Karpas-422 (cell line): ENCODE results near the gene FAM53B. TPM values are rescaled to one million over a fixed set of nuclear protein-coding genes. Genes with fewer than 3 reads are reported as not detected.
"Not testable (repeated sequence)": the region's sequence is repeated elsewhere in the genome, so short reads cannot be mapped to it uniquely, and the experiment has no call there.

Source experiments
- DNase-seq: peaks from one replicate; pipeline ENCODE4 v3.0.0-alpha.2; 2015
- H2AFZ ChIP-seq: fragments of 200-600 bp; sonication (generic); 2 replicates; pipeline ENCODE4 v1.6.1; 2014; ENCODE audit warnings: antibody characterized with exemption, low read length, mixed read lengths
- H3K27ac ChIP-seq: fragments of 200-600 bp; sonication (generic); 2 replicates; pipeline ENCODE4 v1.5.1; 2014; ENCODE audit warnings: mild to moderate bottlenecking, low read length, moderate library complexity
- H3K27me3 ChIP-seq: fragments of 200-600 bp; sonication (generic); 2 replicates; pipeline ENCODE4 v1.6.1; 2014; ENCODE audit warnings: low read length, mixed read lengths
- H3K36me3 ChIP-seq: fragments of 200-600 bp; sonication (generic); 2 replicates; pipeline ENCODE4 v1.6.1; 2014; ENCODE audit warnings: low read length, mixed read lengths; ENCODE audit not compliant: insufficient read depth
- H3K4me1 ChIP-seq: fragments of 200-600 bp; sonication (generic); 2 replicates; pipeline ENCODE4 v1.6.1; 2014; ENCODE audit warnings: mild to moderate bottlenecking, low read length, mixed read lengths
- H3K4me2 ChIP-seq: fragments of 200-600 bp; sonication (generic); 2 replicates; pipeline ENCODE4 v1.6.1; 2014; ENCODE audit warnings: low read length, low read depth, mild to moderate bottlenecking; ENCODE audit not compliant: poor library complexity, severe bottlenecking
- H3K4me3 ChIP-seq: fragments of 200-600 bp; sonication (generic); 2 replicates; pipeline ENCODE4 v1.5.1; 2014; ENCODE audit warnings: mild to moderate bottlenecking, antibody characterized with exemption, low read length, mixed read lengths
- H3K79me2 ChIP-seq: fragments of 200-600 bp; sonication (generic); 2 replicates; pipeline ENCODE4 v1.6.1; 2014; ENCODE audit warnings: mild to moderate bottlenecking, low read length, mixed read lengths
- H3K9ac ChIP-seq: fragments of 200-600 bp; sonication (generic); 2 replicates; pipeline ENCODE4 v1.6.0; 2014; ENCODE audit warnings: low read length
- H3K9me2 ChIP-seq: fragments of 200-600 bp; sonication (generic), shearing (Covaris generic); replicated peaks from 2 replicates; pipeline ENCODE4 v1.6.0; 2014; ENCODE audit warnings: mild to moderate bottlenecking, low read length, moderate library complexity; ENCODE audit not compliant: insufficient read depth
- H3K9me3 ChIP-seq: fragments of 300-700, 200-600 bp; sonication (generic); 2 replicates; pipeline ENCODE4 v1.6.1; 2014; ENCODE audit warnings: low read length, mixed read lengths
- H4K20me1 ChIP-seq: fragments of 200-600 bp; sonication (generic); 2 replicates; pipeline ENCODE4 v1.6.1; 2014; ENCODE audit warnings: mild to moderate bottlenecking, antibody characterized with exemption, low read length, low read depth; ENCODE audit not compliant: insufficient read depth
- total RNA-seq: library from RNA; depleted of rRNA; stranded (reverse); fragments of >200 nt; shearing (Covaris generic); gene quantifications from 2 replicates; pipeline ENCODE4 v1.2.3, GENCODE V29; 2014; ENCODE audit warnings: low replicate concordance

The FAM53B gene
- total RNA-seq, 1 experiment from 2014 or later = 72.5 TPM

GRCh38 chr10:124588736-124589490 lies 155.3 kb downstream of the FAM53B start:
- H3K9ac ChIP-seq = no peak overlapping the region
- no peak for DNase-seq
- H3K9me2 ChIP-seq = no peaks in the 10 kb centered on the region
- H2AFZ ChIP-seq = no peak overlapping the region
- no peaks in the 10 kb centered on the region for H3K9me3 ChIP-seq
- peaks cover 21% of the 10 kb centered on the region; the same call in 1 of the 2 replicates for H4K20me1 ChIP-seq
- peaks cover 78% of the 10 kb centered on the region for H3K79me2 ChIP-seq
- H3K36me3 ChIP-seq = peaks cover 10% of the 10 kb centered on the region
- no peak overlapping the region for H3K4me2 ChIP-seq
- H3K4me1 ChIP-seq = no peaks in the 10 kb centered on the region; the same call in 1 of the 2 replicates
- no peak overlapping the region for H3K27ac ChIP-seq
- no peak overlapping the region for H3K4me3 ChIP-seq
- no peaks in the 10 kb centered on the region for H3K27me3 ChIP-seq

DNA sequence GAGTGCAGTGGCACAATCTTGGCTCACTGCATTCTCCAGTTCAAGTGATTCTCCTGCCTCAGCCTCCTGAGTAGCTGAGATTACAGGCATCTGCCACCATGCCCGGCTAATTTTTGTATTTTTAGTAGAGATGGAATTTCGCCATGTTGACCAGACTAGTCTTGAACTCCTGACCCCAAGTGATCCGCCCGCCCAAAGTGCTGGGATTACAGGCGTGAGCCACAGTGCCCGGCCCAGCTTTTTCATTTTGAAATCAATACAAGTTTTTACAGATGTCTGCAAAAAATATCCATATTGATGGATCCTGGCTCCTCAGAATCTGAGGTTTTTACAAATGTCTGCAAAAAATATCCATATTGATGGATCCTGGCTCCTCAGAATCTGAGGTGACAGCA lies 155.8 kb downstream of the FAM53B start:
- peaks cover 16% of the 10 kb centered on the region for H3K36me3 ChIP-seq
- H4K20me1 ChIP-seq = peaks cover 16% of the 10 kb centered on the region; the same call in 1 of the 2 replicates
- H3K9me3 ChIP-seq, H3K27me3 ChIP-seq, H3K9ac ChIP-seq, H3K4me2 ChIP-seq, H3K4me3 ChIP-seq, DNase-seq, H3K27ac ChIP-seq, H3K9me2 ChIP-seq, H2AFZ ChIP-seq, H3K4me1 ChIP-seq: not testable (repeated sequence)
- H3K79me2 ChIP-seq = peaks cover 80% of the 10 kb centered on the region

DNA sequence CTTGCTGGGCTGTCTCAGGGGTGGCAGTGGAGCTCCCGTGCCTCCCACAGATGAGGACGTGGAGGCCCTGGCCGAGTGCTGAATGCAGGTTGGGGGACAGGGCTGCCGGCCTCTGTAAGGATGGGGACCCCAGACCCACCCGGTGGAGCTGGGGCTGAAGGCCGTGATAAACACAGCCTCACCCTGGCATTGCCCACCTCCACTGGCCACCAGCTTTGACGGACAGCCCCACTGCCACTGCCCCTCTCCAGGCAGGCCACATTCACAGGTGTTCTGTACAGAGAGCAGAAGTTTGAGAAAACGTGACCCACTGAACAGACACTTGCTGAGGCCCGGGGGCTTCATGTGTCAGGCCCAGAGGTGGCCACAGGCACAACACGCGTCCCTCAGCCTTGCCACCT lies 156.4 kb downstream of the FAM53B start:
- Histone ChIP-seq H3K4me1 (no peaks in the 10 kb centered on the region; the same call in 1 of the 2 replicates), H3K27ac (no peak overlapping the region), H3K4me2 (no peak overlapping the region), H3K9ac (no peak overlapping the region), H3K36me3 (peaks cover 21% of the 10 kb centered on the region), H2AFZ (no peak overlapping the region), H3K27me3 (no peaks in the 10 kb centered on the region), H3K9me2 (no peaks in the 10 kb centered on the region), H3K4me3 (no peak overlapping the region), H3K9me3 (no peaks in the 10 kb centered on the region), H3K79me2 (peaks cover 85% of the 10 kb centered on the region), H4K20me1 (peaks cover 16% of the 10 kb centered on the region; the same call in 1 of the 2 replicates)
- no peak for DNase-seq

DNA sequence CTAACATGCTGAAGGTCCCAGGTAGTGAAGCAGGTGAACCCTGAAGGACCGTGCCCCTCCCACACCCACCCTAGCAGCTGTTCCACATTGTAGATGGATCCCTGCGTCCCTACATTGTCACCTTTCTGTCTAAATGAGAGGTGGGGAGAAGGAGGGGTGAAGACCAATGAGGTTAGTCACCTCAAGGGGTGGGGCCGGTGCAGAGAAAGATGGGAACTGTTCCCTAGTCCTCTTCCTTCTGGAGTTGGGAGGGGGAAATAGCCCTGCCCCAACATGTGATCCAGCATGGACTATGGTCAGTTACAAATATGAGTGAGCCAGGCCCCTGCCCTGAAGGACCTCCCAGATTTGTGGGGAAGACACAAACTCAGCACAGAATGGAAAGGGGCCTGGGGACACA lies 158.0 kb downstream of the FAM53B start:
- Histone ChIP-seq H3K4me3 (no peak overlapping the region), H3K27ac (no peak overlapping the region), H3K79me2 (peaks cover 86% of the 10 kb centered on the region), H3K27me3 (no peaks in the 10 kb centered on the region), H3K9me2 (no peaks in the 10 kb centered on the region), H4K20me1 (peaks cover 6% of the 10 kb centered on the region; the same call in 1 of the 2 replicates), H3K4me2 (no peak overlapping the region), H3K4me1 (no peaks in the 10 kb centered on the region; the same call in 1 of the 2 replicates), H3K36me3 (peaks cover 26% of the 10 kb centered on the region), H3K9me3 (no peaks in the 10 kb centered on the region), H3K9ac (no peak overlapping the region), H2AFZ (no peak overlapping the region)
- DNase-seq = no peak

DNA sequence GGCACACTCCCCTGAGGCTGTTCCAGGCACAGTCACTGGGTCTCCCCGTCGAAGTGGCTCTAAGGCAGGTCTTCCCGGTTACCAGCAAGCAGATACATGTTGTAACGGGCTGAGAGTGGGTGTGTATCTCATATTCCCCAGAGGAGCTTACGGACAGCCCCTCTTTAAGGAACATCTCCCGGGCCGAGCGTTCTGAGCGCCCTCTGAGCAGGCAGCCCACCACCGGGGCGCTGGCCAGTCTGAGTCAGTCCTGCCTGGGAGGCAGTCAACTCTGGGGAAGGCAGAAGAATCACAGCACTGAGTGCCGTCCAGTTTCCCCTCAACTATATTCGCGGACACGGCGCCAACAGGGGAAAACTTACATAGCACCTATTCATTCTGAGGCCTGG lies 165.2 kb downstream of the FAM53B start:
- Histone ChIP-seq H3K9me3 (no peaks in the 10 kb centered on the region; the same call in 1 of the 2 replicates), H3K27me3 (no peaks in the 10 kb centered on the region), H3K4me1 (peaks cover 30% of the 10 kb centered on the region), H2AFZ (no peak overlapping the region), H4K20me1 (peaks cover 13% of the 10 kb centered on the region; the same call in 1 of the 2 replicates), H3K9ac (no peak overlapping the region), H3K4me3 (no peak overlapping the region), H3K4me2 (no peak overlapping the region), H3K79me2 (peaks cover 98% of the 10 kb centered on the region), H3K9me2 (no peaks in the 10 kb centered on the region), H3K27ac (no peak overlapping the region), H3K36me3 (peaks cover 74% of the 10 kb centered on the region)
- no peak for DNase-seq

GRCh38 chr10:124578231-124579010 lies 165.8 kb downstream of the FAM53B start:
- no peak for DNase-seq
- Histone ChIP-seq H3K36me3 (peaks cover 74% of the 10 kb centered on the region), H2AFZ (no peak overlapping the region), H3K27ac (no peak overlapping the region), H3K9me2 (no peaks in the 10 kb centered on the region), H3K27me3 (no peaks in the 10 kb centered on the region), H3K4me2 (no peak overlapping the region), H3K4me3 (no peak overlapping the region), H3K9me3 (no peaks in the 10 kb centered on the region; the same call in 1 of the 2 replicates), H4K20me1 (peaks cover 13% of the 10 kb centered on the region; the same call in 1 of the 2 replicates), H3K4me1 (peaks cover 36% of the 10 kb centered on the region), H3K9ac (no peak overlapping the region), H3K79me2 (peaks cover 97% of the 10 kb centered on the region)

DNA sequence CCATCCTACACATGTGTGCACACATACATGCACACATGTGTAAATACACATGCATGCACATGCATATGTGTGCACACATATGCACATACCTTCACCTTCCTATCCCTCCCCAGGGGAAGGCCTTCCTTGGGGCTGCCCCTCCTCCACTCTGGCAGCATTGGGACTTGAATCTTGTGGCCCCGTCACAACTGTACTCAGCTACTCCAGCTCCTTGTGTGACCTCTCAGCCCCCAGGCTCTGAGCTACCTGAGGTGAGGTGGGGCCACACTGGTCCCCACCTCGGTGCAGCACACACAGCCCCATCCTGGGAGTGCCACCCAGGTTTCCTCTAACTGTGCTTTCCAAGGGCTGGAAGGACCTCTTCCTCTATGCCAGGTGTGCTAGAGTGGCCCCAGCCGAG lies 166.5 kb downstream of the FAM53B start:
- peaks cover 13% of the 10 kb centered on the region; the same call in 1 of the 2 replicates for H4K20me1 ChIP-seq
- no peak for DNase-seq
- no peak overlapping the region for H2AFZ ChIP-seq
- H3K9ac ChIP-seq = no peak overlapping the region
- no peaks in the 10 kb centered on the region for H3K9me2 ChIP-seq
- no peak overlapping the region for H3K4me3 ChIP-seq
- no peak overlapping the region for H3K27ac ChIP-seq
- no peaks in the 10 kb centered on the region; the same call in 1 of the 2 replicates for H3K9me3 ChIP-seq
- H3K36me3 ChIP-seq = peaks cover 72% of the 10 kb centered on the region
- no peak overlapping the region for H3K4me2 ChIP-seq
- H3K4me1 ChIP-seq = peaks cover 43% of the 10 kb centered on the region
- no peaks in the 10 kb centered on the region for H3K27me3 ChIP-seq
- peaks cover 97% of the 10 kb centered on the region for H3K79me2 ChIP-seq
